WI38 (cell line): ENCODE data around the gene HNRNPUL1.

Source experiments
- H3K4me3 ChIP-seq: 2 replicates; pipeline ENCODE4 v1.5.1; 2011; ENCODE audit warnings: low read depth, mild to moderate bottlenecking, control low read depth, low read length
- TF ChIP-seq, protein P1 (sequence below): IDR thresholded peaks from 2 replicates; pipeline ENCODE4 v1.5.1; 2012; ENCODE audit warnings: low read depth, mild to moderate bottlenecking, control low read depth, low read length

Gene HNRNPUL1

DNA sequence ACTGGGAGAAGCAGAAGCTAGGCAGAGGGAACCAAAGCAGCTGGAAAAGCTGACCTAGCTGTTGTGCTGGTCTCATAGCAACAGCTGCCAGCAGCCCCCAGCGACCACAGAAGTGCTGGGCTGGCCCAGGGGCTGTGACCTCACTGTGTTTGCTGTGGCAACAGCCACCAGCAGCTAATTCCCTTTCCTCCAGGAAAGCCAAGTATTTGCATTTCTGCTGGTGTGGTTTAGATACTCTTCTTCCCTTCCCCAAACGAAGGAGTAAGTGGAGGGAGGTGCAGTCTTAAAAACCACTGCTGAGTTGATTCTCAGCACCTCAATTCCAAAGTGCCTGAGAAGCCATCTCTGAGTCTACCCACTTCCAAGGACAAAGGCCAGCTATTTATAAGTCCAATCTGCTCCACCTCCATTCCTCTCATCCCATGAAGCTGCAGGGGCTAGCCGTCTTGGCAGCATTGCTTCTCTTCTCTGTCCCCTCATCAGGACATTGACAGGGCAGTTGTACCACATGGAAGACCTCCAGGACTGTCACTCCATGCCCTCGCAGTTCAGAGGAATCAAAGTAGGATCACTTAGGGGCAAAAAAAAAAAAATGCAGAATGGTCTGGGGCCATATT, 34.3 kb downstream of the HNRNPUL1 start:
- H3K4me3 ChIP-seq = no peak overlapping the region
- TF ChIP-seq, protein P1, sequence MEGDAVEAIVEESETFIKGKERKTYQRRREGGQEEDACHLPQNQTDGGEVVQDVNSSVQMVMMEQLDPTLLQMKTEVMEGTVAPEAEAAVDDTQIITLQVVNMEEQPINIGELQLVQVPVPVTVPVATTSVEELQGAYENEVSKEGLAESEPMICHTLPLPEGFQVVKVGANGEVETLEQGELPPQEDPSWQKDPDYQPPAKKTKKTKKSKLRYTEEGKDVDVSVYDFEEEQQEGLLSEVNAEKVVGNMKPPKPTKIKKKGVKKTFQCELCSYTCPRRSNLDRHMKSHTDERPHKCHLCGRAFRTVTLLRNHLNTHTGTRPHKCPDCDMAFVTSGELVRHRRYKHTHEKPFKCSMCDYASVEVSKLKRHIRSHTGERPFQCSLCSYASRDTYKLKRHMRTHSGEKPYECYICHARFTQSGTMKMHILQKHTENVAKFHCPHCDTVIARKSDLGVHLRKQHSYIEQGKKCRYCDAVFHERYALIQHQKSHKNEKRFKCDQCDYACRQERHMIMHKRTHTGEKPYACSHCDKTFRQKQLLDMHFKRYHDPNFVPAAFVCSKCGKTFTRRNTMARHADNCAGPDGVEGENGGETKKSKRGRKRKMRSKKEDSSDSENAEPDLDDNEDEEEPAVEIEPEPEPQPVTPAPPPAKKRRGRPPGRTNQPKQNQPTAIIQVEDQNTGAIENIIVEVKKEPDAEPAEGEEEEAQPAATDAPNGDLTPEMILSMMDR = no peak

DNA sequence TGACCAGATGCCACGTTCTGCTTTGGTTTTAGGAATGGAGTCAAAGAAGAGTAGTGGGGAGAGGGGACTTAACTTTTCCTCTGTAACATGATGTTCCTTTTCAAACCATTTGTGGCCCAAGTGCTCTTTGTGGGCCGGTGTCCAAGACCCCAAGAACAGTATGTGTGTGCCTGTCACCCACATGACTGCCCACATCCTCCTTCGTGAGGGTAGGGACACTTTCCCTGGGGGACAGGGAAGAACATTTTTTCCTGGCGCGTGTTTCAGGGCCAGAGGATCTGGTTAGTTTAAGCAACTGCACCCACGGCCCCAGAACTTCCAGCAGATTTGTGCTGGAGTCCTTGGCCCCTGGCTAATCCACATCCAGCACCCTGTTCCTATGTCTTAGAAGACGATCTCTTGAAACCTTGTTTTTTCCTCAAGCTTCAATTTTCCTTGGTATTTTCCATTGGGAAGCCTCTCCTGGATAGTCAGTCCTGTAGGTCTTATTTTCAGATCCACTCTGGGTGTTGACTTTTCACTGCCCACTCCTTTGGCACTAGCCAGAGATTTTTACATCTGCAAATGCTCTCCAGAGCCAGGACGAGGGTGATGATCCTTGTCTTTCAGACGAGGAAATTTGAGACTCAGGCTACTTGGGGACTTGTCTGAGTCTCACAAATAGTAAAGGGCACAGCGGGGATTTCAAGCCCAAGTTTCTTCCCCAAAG, 35.0 kb downstream of the HNRNPUL1 start:
- H3K4me3 ChIP-seq = no peak overlapping the region
- TF ChIP-seq, protein P1 = no peak

DNA sequence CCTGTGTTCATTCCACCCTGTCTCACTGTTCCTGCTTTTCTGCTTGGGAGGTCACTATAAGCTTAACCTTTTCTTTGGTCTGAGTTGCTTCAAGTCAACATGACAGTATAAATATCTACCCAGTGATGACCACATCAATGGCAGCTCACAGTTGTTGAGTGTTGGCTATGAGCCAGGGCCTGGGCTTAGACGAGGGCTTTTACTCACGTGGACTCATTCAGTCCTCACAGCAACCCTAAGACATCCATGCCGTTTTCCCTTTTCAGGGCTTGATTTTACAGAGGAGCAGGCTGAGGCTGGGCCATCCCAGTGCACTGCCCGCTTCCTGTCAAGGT, 35.5 kb downstream of the HNRNPUL1 start:
- no peak overlapping the region for H3K4me3 ChIP-seq
- TF ChIP-seq, protein P1 = no peak

DNA sequence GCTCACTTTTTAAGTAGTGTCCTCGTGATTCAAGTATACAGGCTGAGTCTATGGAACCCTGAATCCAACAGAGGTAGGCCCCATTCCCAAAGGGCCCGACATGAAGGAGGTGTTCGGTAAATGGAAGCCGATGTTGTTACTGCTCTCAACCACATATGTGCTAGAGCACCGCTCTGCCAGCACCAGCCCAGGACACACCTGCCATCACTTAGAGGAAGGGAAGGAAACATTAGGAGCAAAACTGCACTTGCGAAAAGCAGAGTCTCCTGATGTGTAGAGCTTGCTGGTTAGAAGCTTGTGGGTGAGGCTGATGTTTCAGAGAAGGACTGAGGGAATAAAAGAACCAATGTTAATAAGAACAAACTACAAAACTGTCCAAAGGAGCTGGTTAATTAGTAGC, 36.4 kb downstream of the HNRNPUL1 start:
- no peak overlapping the region for H3K4me3 ChIP-seq
- TF ChIP-seq, protein P1 = no peak

DNA sequence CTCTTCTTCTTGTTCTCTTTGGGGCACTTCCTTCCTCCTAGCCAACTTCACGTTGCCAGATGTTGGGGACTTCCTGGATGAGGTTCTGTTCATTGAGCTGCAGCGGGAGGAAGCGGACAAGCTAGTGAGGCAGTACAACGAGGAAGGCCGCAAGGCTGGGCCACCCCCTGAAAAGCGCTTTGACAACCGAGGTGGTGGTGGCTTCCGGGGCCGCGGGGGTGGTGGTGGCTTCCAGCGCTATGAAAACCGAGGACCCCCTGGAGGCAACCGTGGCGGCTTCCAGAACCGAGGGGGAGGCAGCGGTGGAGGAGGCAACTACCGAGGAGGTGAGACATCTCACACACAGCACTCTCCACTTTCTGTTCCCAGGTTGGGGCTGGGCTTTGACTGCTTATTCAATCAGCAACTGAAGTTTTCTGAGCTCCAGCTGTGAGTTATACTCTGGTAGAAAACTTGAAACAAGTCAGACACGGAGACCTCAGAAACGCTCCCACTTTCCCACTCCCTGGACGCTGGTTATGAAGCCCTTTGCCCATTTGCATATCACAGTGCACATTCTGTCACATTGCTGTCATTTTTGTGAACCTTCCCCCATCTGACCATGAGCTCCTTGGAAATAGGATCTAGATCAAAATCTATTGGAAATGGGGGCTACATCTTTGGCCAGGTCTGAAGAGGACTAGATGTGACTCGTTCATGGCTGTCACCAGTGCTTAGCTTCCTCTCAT, 38.6 kb downstream of the HNRNPUL1 start:
- no peak overlapping the region for H3K4me3 ChIP-seq
- TF ChIP-seq, protein P1 = no peak

DNA sequence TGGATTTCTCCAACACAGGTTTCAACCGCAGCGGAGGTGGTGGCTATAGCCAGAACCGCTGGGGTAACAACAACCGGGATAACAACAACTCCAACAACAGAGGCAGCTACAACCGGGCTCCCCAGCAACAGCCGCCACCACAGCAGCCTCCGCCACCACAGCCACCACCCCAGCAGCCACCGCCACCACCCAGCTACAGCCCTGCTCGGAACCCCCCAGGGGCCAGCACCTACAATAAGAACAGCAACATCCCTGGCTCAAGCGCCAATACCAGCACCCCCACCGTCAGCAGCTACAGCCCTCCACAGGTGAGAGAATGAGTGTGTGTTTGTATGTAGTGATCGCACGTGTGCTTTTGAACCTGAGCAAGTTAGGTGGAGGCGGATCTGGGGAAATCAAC, 39.8 kb downstream of the HNRNPUL1 start:
- TF ChIP-seq, protein P1 = no peak
- no peak overlapping the region for H3K4me3 ChIP-seq
